H1 (cell line): ENCODE measurements around the gene FAT1. TPM values are rescaled to one million over a fixed set of nuclear protein-coding genes. Genes with fewer than 3 reads are reported as not detected.

Experiments
- ATF2 ChIP-seq: IDR thresholded peaks from 2 replicates; pipeline ENCODE4 v1.6.1; 2012; ENCODE audit warnings: low read length, inconsistent platforms
- CHD7 ChIP-seq: fragments of 300-600 bp; sonication (generic); IDR thresholded peaks from 2 replicates; pipeline ENCODE4 v1.7.1; 2012; ENCODE audit warnings: low read length, moderate library complexity, mild to moderate bottlenecking, inconsistent platforms; ENCODE audit not compliant: insufficient replicate concordance
- CREB1 ChIP-seq: IDR thresholded peaks from 2 replicates; pipeline ENCODE4 v1.6.1; 2012; ENCODE audit warnings: inconsistent platforms
- CTCF ChIP-seq, 3 experiments: IDR thresholded peaks; 1 replicate in 2 of 3; 2 replicates in 1 of 3; pipeline versions ENCODE4 v1.5.1 to v1.6.1; 2011; ENCODE audit warnings: low read length in 3 of 3, mild to moderate bottlenecking in 3 of 3, inconsistent platforms in 2 of 3, low read depth in 1 of 3, moderate library complexity in 1 of 3; ENCODE audit not compliant: insufficient read depth in 1 of 3; ENCODE audit errors: control extremely low read depth in 1 of 3
- POLR2AphosphoS5 ChIP-seq: IDR thresholded peaks from 2 replicates; pipeline ENCODE4 v1.6.1; 2011; ENCODE audit warnings: low read depth, low read length
- POU5F1 ChIP-seq: IDR thresholded peaks from 2 replicates; pipeline ENCODE4 v1.6.1; 2011; ENCODE audit warnings: low read depth, mild to moderate bottlenecking, low read length, moderate library complexity
- SP1 ChIP-seq: IDR thresholded peaks from 2 replicates; pipeline ENCODE4 v1.6.1; 2011; ENCODE audit warnings: low read depth, low read length
- SP4 ChIP-seq: IDR thresholded peaks from 2 replicates; pipeline ENCODE4 v1.6.1; 2012; ENCODE audit warnings: low read length, inconsistent platforms
- polyA plus RNA-seq, 7 experiments: library from polyadenylated mRNA; depleted of rRNA in 3 of 7; stranded (reverse) in 5 of 7; unstranded in 2 of 7; fragments of >200 nt in 5 of 7; fragments of 200-250 nt in 2 of 7; gene quantifications; 1 replicate in 5 of 7; 2 replicates in 1 of 7; 4 replicates in 1 of 7; pipeline versions ENCODE4 v1.2.1 to v1.2.3, GENCODE V29; 2011 to 2013; ENCODE audit warnings: missing spikeins in 2 of 7, mixed read lengths in 2 of 7
- total RNA-seq: library from RNA; stranded (reverse); fragmentation: NEBNext Ultra II Directional; extraction: Animal tissue kit (Norgen Biotek cat#: 25700); gene quantifications from 2 replicates; pipeline ENCODE4 v1.2.1, GENCODE V29; 2021

Gene FAT1
- total and polyA plus RNA-seq, 2 of the 8 experiments (the other 6 are each of a cell fraction or from before 2014, with no cell fraction given) = 94.4 to 137 TPM

- TF ChIP-seq CREB1 (no peak), SP4 (no peak), CHD7 (no peak), CTCF (IDR thresholded peaks at IDR 0.05; ENCODE audit: control extremely low read depth in 1 of 3, insufficient read depth in 1 of 3, low read depth in 1 of 3, low read length in 3 of 3) (no peak), POLR2AphosphoS5 (no peak), POU5F1 (no peak), ATF2 (no peak), SP1 (no peak)
Observed at GRCh38 chr4:186700746-186701145, 22.9 kb downstream of the FAT1 start (continued).
